Upper lobe of left lung (tissue), 6 donors: ENCODE measurements around the gene USP36. TPM values are rescaled to one million over a fixed set of nuclear protein-coding genes. Genes with fewer than 3 reads are reported as not detected.

Experiments used
- ATAC-seq, 2 donors: fragments of 200-7000 bp; cut with Tn5 transposase; one replicate each; pipeline ENCODE4 v1.9.1; 2022; ENCODE audit warnings: mild to moderate bottlenecking in 2 of 2, moderate library complexity in 2 of 2; ENCODE audit not compliant: low FRiP score in 2 of 2
- DNase-seq, 2 donors: peaks; one replicate each; pipeline ENCODE4 v3.0.0-alpha.2; 2019 to 2020
- H3K27ac ChIP-seq, 4 donors: fragments of 200-600 bp; sonication (generic); one replicate each; pipeline ENCODE4 v1.5.1; 2016 to 2019
- H3K27me3 ChIP-seq, 4 donors: fragments of 200-600 bp; sonication (generic); one replicate each; pipeline ENCODE4 v1.5.1; 2017 to 2019
- H3K36me3 ChIP-seq, 4 donors: fragments of 200-600 bp; sonication (generic); one replicate each; pipeline ENCODE4 v1.5.1; 2016 to 2019
- H3K4me1 ChIP-seq, 4 donors: fragments of 200-600 bp; sonication (generic); one replicate each; pipeline ENCODE4 v1.5.1; 2018 to 2019
- H3K4me3 ChIP-seq, 4 donors: fragments of 200-600 bp; sonication (generic); one replicate each; pipeline ENCODE4 v1.5.1; 2017 to 2019; ENCODE audit warnings: mild to moderate bottlenecking in 2 of 4, moderate library complexity in 1 of 4
- H3K9me3 ChIP-seq, 4 donors: fragments of 200-600 bp; sonication (generic); one replicate each; pipeline ENCODE4 v1.5.1; 2018 to 2019
- EP300 ChIP-seq, 4 donors: sonication (generic); formaldehyde crosslinking; IDR thresholded peaks; one replicate each; pipeline ENCODE4 v1.5.1; 2017; ENCODE audit warnings: antibody characterized with exemption in 4 of 4, control low read depth in 2 of 4
- POLR2A ChIP-seq, 4 donors: fragments of 450-650 bp; IDR thresholded peaks; one replicate each; pipeline ENCODE4 v1.5.1; 2016 to 2017; ENCODE audit warnings: antibody characterized with exemption in 4 of 4, mild to moderate bottlenecking in 2 of 4
- POLR2AphosphoS5 ChIP-seq, 2 donors: sonication (generic); formaldehyde crosslinking; IDR thresholded peaks; one replicate each; pipeline ENCODE4 v1.5.1; 2017; ENCODE audit warnings: antibody characterized with exemption in 2 of 2
- WGBS, 2 donors: methylation state at CpG; one replicate each; pipeline ENCODE4 v1.1.5; 2017 to 2018; 5-methylcytosine and 5-hydroxymethylcytosine counted together
- total RNA-seq, 6 donors: library from RNA; depleted of rRNA in 4 of 6; stranded (reverse); fragments of >200 nt in 4 of 6; gene quantifications; one replicate each; pipeline versions ENCODE4 v1.1.0 to v1.2.1, GENCODE V29; 2016 to 2021
- TF ChIP-seq, protein P1 (sequence below), 6 experiments: fragments of 450-650 bp in 4 of 6; fragments of 200-600 bp in 2 of 6; sonication (generic) in 2 of 6; IDR thresholded peaks; one replicate each; pipeline ENCODE4 v1.5.1; 2016 to 2019; ENCODE audit warnings: antibody characterized with exemption in 6 of 6
- donor health status: DM: no; HTN: no; CAD: no; lungs with moderate emphysema.
- donor health status: DM: no; HTN: yes; CAD: no; lungs with severe emphysema.

Gene USP36
- total RNA-seq, 6 donors from 2014 or later: 31.1 to 76.5 (median 55.4) TPM

DNA sequence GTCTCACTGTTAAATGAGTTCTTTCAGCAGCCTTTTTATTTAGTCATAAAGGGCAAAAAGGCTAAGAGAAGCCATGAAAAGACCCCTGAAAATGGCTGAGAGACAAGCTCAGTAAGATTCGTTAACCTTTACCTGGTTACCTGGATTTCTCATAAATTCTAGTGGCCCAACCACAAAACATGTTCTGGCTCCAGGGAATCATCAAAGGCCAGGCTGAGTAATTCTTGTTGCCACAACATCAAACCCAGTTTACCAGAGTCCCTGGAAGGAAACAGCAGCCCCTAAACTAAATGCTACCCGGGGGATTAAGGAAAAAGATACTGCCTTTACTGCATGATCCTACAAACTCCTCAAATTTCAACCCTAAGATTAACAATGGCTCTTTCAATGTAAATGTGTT lies 74.4 kb downstream of the USP36 start:
- DNase-seq (no peak), ATAC-seq (no peak)
- H3K27ac ChIP-seq: no peak overlapping the region
- no peaks in the 10 kb centered on the region for H3K27me3 ChIP-seq
- no peak overlapping the region for H3K4me3 ChIP-seq
- no peaks in the 10 kb centered on the region for H3K36me3 ChIP-seq
- 79 to 84% methylated on average over 2 of the region's 2 CpGs for WGBS, 2 donors
- H3K9me3 ChIP-seq: no peaks in the 10 kb centered on the region
- no peak for TF ChIP-seq POLR2A (IDR thresholded peaks at IDR 0.05)
- TF ChIP-seq EP300 (IDR thresholded peaks at IDR 0.05): no peak
- TF ChIP-seq POLR2AphosphoS5 (IDR thresholded peaks at IDR 0.05): no peak
- TF ChIP-seq, protein P1, sequence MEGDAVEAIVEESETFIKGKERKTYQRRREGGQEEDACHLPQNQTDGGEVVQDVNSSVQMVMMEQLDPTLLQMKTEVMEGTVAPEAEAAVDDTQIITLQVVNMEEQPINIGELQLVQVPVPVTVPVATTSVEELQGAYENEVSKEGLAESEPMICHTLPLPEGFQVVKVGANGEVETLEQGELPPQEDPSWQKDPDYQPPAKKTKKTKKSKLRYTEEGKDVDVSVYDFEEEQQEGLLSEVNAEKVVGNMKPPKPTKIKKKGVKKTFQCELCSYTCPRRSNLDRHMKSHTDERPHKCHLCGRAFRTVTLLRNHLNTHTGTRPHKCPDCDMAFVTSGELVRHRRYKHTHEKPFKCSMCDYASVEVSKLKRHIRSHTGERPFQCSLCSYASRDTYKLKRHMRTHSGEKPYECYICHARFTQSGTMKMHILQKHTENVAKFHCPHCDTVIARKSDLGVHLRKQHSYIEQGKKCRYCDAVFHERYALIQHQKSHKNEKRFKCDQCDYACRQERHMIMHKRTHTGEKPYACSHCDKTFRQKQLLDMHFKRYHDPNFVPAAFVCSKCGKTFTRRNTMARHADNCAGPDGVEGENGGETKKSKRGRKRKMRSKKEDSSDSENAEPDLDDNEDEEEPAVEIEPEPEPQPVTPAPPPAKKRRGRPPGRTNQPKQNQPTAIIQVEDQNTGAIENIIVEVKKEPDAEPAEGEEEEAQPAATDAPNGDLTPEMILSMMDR (IDR thresholded peaks at IDR 0.05): no peak
- H3K4me1 ChIP-seq: peaks cover 10 to 71% (median 24%) of the 10 kb centered on the region in 4 donors

DNA sequence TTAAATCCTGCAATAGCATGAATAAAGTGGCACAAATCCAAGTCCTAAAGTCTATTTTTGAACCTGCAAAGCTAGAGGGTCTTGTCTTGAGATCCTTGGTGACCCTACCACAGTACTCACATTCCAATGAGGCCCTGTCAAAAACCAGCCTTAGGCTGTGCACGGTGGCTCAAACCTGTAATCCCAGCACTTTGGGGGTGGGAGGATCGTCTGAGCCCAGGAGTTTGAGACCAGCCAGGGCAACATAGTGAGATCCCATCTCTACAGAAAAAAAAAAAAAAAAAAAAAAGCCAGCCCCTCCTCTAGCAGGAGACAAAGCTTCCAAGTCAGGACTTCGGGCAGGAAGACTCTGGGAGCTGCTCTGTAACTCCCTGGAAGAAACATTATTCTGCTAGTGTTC lies 74.8 kb downstream of the USP36 start:
- Histone ChIP-seq H3K9me3 (no peaks in the 10 kb centered on the region), H3K27me3 (no peaks in the 10 kb centered on the region), H3K36me3 (no peaks in the 10 kb centered on the region), H3K4me1 (peaks cover 12 to 75% (median 23%) of the 10 kb centered on the region in 4 donors), H3K27ac (no peak overlapping the region), H3K4me3 (no peak overlapping the region)
- TF ChIP-seq, protein P1 (IDR thresholded peaks at IDR 0.05): no peak
- TF ChIP-seq POLR2AphosphoS5 (IDR thresholded peaks at IDR 0.05) (no peak), EP300 (IDR thresholded peaks at IDR 0.05) (no peak), POLR2A (IDR thresholded peaks at IDR 0.05) (no peak)
- ATAC-seq (no peak), DNase-seq (no peak)
- 80 to 88% methylated on average over 2 to 3 of the region's 3 CpGs for WGBS, 2 donors

DNA sequence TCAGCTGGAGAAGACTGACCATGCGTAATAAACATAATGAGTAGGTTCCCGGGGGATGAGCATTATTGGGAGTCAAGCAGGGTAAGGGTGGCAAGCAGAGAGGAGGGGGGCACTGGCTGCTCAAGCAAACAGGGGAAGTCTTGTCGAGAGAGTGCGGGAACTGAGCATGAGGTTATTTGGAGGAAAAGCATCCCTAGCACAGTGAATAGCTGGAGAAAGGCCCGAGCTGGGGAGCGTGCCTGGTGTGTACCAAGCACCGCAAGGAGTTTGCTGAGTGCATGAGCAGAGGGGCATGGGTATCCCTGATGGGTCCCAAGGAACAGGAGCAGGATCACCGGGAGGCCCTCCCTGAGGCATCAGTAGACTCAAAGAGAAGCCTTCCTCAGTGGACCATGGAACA lies 75.7 kb downstream of the USP36 start:
- no peak for DNase-seq
- H3K36me3 ChIP-seq: no peaks in the 10 kb centered on the region
- TF ChIP-seq POLR2AphosphoS5 (IDR thresholded peaks at IDR 0.05) (no peak), EP300 (IDR thresholded peaks at IDR 0.05) (no peak), POLR2A (IDR thresholded peaks at IDR 0.05) (no peak)
- TF ChIP-seq, protein P1 (IDR thresholded peaks at IDR 0.05): no peak
- no peak overlapping the region for H3K27ac ChIP-seq
- ATAC-seq: no peak
- no peak overlapping the region for H3K4me3 ChIP-seq
- H3K4me1 ChIP-seq: peaks cover 12 to 78% (median 26%) of the 10 kb centered on the region in 4 donors
- H3K9me3 ChIP-seq: no peaks in the 10 kb centered on the region
- H3K27me3 ChIP-seq: no peaks in the 10 kb centered on the region
- 93% methylated on average over 8 of the region's 8 CpGs for WGBS, 2 donors

DNA sequence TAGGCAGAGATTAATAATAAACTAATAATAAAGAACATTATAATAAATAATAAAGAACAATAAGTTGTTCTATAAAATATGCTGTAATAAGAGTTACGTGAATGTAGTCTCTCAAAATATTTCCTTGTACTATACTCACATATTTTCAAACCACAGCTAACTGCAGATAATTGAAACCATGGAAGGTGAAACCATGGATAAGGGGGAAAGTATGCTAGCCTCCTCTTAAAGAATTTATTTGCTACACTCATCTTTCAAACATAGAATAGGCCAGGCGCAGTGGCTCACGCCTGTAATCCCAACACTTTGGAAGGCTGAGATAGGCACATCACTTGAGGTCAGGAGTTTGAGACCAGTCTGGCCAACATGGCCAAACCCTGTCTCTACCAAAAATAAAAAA lies 77.1 kb downstream of the USP36 start:
- no peak for ATAC-seq
- WGBS, 2 donors: 86 to 93% methylated on average over 3 of the region's 3 CpGs
- H3K4me1 ChIP-seq: peaks cover 23 to 78% (median 36%) of the 10 kb centered on the region in 4 donors

More for the DNA sequence above, 77.1 kb downstream of the USP36 start:
- H3K36me3 ChIP-seq: no peaks in the 10 kb centered on the region
- no peaks in the 10 kb centered on the region for H3K9me3 ChIP-seq
- no peak for DNase-seq
- TF ChIP-seq POLR2AphosphoS5 (IDR thresholded peaks at IDR 0.05): no peak
- TF ChIP-seq, protein P1 (IDR thresholded peaks at IDR 0.05): no peak
- TF ChIP-seq POLR2A (IDR thresholded peaks at IDR 0.05): no peak
- no peak for TF ChIP-seq EP300 (IDR thresholded peaks at IDR 0.05)
- no peaks in the 10 kb centered on the region for H3K27me3 ChIP-seq
- H3K4me3 ChIP-seq: no peak overlapping the region
- no peak overlapping the region for H3K27ac ChIP-seq
